ENCODE measurements around the gene ZBP1. TPM values are rescaled to one million over a fixed set of nuclear protein-coding genes. Genes with fewer than 3 reads are reported as not detected.

Gene ZBP1
- total RNA-seq, 1 donor from 2014 or later, result not detected

DNA sequence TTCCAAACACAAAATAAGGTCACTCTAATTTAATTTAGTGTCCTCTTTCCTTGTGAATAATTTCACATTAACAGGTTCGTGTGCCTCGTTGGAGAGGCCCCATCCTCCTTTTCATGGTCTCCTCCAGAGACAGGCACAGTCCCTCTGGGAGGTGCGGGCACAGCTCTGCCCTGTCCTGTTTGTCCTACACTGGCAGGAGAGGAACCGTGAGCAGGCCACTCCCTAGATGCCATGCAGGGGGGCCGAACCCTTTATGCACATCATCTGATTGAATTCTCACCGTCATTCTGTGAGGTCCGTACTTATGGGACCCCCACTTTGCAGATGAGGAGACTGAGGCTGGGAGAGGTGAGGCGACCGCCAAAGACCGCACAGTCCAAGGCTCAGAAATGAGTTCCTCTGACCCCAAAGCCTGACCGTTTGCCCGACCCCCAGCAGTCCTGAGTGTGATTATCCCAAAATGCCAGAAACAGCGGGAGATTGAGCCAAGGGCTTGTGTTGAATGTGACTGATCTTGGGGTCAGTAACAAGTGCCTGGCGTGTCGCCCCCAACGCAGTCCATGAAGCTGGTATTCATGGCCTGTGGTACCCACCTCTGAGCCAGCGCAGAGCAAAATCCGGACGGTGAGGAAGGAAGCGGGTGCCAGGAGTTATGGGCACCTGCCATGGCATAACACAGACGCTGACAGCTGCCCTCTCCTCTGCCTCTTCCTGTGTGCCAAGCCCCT lies 46.0 kb upstream of the ZBP1 start:
- TF ChIP-seq, protein P1, sequence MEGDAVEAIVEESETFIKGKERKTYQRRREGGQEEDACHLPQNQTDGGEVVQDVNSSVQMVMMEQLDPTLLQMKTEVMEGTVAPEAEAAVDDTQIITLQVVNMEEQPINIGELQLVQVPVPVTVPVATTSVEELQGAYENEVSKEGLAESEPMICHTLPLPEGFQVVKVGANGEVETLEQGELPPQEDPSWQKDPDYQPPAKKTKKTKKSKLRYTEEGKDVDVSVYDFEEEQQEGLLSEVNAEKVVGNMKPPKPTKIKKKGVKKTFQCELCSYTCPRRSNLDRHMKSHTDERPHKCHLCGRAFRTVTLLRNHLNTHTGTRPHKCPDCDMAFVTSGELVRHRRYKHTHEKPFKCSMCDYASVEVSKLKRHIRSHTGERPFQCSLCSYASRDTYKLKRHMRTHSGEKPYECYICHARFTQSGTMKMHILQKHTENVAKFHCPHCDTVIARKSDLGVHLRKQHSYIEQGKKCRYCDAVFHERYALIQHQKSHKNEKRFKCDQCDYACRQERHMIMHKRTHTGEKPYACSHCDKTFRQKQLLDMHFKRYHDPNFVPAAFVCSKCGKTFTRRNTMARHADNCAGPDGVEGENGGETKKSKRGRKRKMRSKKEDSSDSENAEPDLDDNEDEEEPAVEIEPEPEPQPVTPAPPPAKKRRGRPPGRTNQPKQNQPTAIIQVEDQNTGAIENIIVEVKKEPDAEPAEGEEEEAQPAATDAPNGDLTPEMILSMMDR (conservative IDR thresholded peaks at IDR 0.05), result no peak
- H3K4me3 Mint-ChIP-seq, result no peak overlapping the region
- H3K9me3 Mint-ChIP-seq, result no peaks in the 10 kb centered on the region
- no peak overlapping the region for H3K27ac Mint-ChIP-seq
- no peak for DNase-seq (ENCODE audit: extremely low spot score, unreplicated experiment)
- H3K27me3 Mint-ChIP-seq, result no peaks in the 10 kb centered on the region
- peaks cover 4% of the 10 kb centered on the region for H3K4me1 Mint-ChIP-seq (ENCODE audit: unreplicated experiment)
- no peaks in the 10 kb centered on the region for H3K36me3 Mint-ChIP-seq

DNA sequence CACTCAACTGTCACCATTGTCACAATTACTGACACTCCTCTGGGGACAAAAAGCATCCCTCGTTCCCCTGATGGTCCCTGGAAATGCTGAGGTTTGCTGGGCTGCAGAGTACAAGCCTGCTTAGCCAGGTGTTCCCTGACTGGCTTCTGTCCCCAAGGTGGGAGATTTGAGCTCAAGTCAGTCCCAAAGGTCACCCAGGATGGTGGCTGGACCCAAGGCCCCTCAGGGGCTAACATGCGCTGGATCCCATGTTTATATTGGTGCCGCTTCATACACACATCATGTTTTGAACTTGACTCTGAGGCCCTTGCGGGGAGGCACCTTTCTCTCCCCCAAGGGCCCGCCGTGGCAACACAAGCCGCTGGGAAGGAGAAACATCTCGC lies 45.4 kb upstream of the ZBP1 start:
- H3K27ac Mint-ChIP-seq, result no peak overlapping the region
- no peaks in the 10 kb centered on the region for H3K27me3 Mint-ChIP-seq
- H3K36me3 Mint-ChIP-seq, result no peaks in the 10 kb centered on the region
- H3K4me3 Mint-ChIP-seq, result no peak overlapping the region
- DNase-seq (ENCODE audit: extremely low spot score, unreplicated experiment), result no peak
- H3K9me3 Mint-ChIP-seq, result no peaks in the 10 kb centered on the region
- H3K4me1 Mint-ChIP-seq (ENCODE audit: unreplicated experiment), result no peaks in the 10 kb centered on the region
- TF ChIP-seq, protein P1 (conservative IDR thresholded peaks at IDR 0.05), result no peak

DNA sequence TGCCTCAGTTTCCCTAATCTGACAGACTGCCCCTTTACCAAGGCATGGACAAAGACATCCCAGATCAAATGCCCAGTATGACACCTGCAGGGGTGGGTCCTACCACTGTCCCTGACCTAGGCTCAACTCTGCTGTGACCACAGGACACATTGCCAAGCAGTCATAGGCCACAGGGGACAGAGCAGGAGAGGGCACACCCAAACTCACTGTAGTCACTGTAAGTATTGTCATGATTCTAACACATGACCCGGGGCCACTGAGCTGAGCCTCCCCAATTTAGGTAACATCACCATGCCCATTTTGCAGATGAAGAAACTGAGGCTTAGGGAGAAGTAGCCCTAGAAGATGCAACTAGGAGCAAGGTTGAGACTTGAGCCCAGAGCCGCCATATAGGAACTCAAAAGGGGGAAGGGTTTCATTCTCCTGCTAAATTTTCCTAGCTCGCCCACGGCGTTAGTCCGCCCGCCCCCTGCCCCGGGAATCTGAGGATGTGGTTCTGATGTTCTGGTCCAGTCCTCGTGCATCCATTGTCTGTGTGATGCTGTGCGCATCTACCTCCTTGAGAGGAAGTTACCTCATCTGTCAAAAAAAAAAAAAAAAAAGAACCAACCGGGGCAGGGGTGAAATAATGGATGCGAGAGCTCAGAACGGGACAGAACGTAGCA lies 44.8 kb upstream of the ZBP1 start:
- H3K27ac Mint-ChIP-seq, result no peak overlapping the region
- no peaks in the 10 kb centered on the region for H3K27me3 Mint-ChIP-seq
- TF ChIP-seq, protein P1 (conservative IDR thresholded peaks at IDR 0.05), result no peak
- H3K4me1 Mint-ChIP-seq (ENCODE audit: unreplicated experiment), result no peaks in the 10 kb centered on the region
- H3K9me3 Mint-ChIP-seq, result no peaks in the 10 kb centered on the region
- no peak overlapping the region for H3K4me3 Mint-ChIP-seq
- no peak for DNase-seq (ENCODE audit: extremely low spot score, unreplicated experiment)
- H3K36me3 Mint-ChIP-seq, result no peaks in the 10 kb centered on the region

DNA sequence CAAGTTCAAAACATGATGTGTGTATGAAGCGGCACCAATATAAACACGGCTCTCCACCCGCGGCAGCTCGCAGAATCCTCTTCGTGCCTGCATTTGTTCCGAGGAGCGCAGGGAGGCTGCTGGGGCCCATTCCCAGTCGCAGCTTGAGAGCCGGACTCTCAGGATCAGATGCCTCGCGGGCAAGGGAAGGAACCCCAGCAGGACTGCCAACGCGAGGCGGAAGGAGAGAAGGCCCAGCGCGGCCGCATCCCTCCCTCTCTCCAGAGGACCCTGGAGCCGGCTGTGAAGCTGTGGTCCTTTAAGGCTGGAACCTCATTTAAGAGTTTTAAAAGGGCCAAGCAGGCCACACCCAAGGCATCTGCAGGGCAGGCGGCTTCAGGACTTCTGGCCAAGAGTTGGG lies 44.2 kb upstream of the ZBP1 start:
- Mint-ChIP-seq H3K4me1 (ENCODE audit: unreplicated experiment) (no peaks in the 10 kb centered on the region), H3K4me3 (no peak overlapping the region), H3K27me3 (no peaks in the 10 kb centered on the region), H3K27ac (no peak overlapping the region), H3K36me3 (no peaks in the 10 kb centered on the region), H3K9me3 (no peaks in the 10 kb centered on the region)
- TF ChIP-seq, protein P1 (conservative IDR thresholded peaks at IDR 0.05), result no peak
- DNase-seq (ENCODE audit: extremely low spot score, unreplicated experiment), result no peak

DNA sequence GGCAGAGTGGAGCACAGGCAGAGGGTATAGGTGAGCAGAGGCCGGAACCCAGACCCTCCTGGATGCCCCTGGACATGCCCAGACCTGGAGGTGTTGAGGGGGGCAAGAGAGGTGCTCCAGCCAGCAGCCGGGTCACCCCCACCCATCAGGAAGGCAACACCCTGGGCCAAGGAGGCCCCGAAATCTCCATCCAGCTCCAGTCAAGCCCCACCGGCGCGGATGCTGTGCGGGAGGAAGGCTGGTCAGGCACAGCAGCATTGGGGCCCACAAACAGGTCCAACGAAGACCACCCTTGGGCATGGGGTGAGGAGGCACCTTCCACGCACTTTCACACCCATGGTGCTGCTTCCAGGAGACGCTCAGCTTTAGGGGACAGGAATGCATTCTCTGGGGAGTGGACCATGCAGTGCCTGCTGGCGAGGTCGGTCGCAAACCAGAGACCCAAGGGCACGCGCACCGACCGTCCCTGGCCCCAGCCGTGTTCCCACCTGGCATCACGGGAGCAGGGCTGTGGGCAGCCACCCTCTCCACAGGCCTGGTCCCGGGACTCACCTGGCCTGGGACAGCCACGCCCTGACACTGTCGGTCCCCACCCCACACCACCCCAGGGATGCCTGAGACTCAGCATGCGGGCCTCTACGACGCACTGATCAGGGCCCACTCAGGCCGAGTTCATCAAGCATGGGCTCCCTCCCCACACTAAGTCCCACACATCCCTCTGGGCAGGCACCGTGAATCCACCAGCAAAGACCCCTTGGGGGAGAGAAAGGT lies 43.6 kb upstream of the ZBP1 start:
- Mint-ChIP-seq H3K27ac (no peak overlapping the region), H3K9me3 (no peaks in the 10 kb centered on the region), H3K4me3 (no peak overlapping the region), H3K36me3 (no peaks in the 10 kb centered on the region), H3K4me1 (ENCODE audit: unreplicated experiment) (no peaks in the 10 kb centered on the region), H3K27me3 (no peaks in the 10 kb centered on the region)
- no peak for DNase-seq (ENCODE audit: extremely low spot score, unreplicated experiment)
- TF ChIP-seq, protein P1 (conservative IDR thresholded peaks at IDR 0.05), result no peak

All from type B pancreatic cell (in vitro differentiated cells).